Neutrophil (primary cell): Measurements from ENCODE around the gene INCA1.

Experiments
- H3K27ac ChIP-seq: fragments of 200-600 bp; sonication (generic); 2 replicates; pipeline ENCODE4 v1.5.1; 2016; ENCODE audit warnings: mild to moderate bottlenecking, moderate library complexity
- H3K27me3 ChIP-seq: fragments of 200-600 bp; sonication (generic); 2 replicates; pipeline ENCODE4 v1.6.0; 2016; ENCODE audit warnings: mild to moderate bottlenecking
- H3K36me3 ChIP-seq: fragments of 200-600 bp; sonication (generic); 2 replicates; pipeline ENCODE4 v1.5.1; 2017
- H3K4me1 ChIP-seq, 2 experiments: fragments of 200-600 bp in 1 of 2; sonication (generic) in 1 of 2; 1 replicate in 1 of 2; 2 replicates in 1 of 2; pipeline versions ENCODE4 v1.5.1 to v1.6.1; 2013 to 2016; ENCODE audit warnings: low read depth in 1 of 2, low read length in 1 of 2, mild to moderate bottlenecking in 1 of 2, moderate library complexity in 1 of 2; ENCODE audit not compliant: control insufficient read depth in 1 of 2, insufficient read depth in 1 of 2
- H3K4me3 ChIP-seq, 2 experiments: fragments of 200-600 bp in 1 of 2; sonication (generic) in 1 of 2; 1 replicate in 1 of 2; 2 replicates in 1 of 2; pipeline ENCODE4 v1.5.1; 2013 to 2016; ENCODE audit warnings: low read depth in 1 of 2, low read length in 1 of 2, mild to moderate bottlenecking in 1 of 2, moderate library complexity in 1 of 2
- H3K9me3 ChIP-seq: fragments of 200-600 bp; sonication (generic); 2 replicates; pipeline ENCODE4 v1.5.1; 2016
- CTCF ChIP-seq: fragments of 200-600 bp; sonication (generic); IDR thresholded peaks from 2 replicates; pipeline ENCODE4 v1.5.1; 2016; ENCODE audit warnings: antibody characterized with exemption

Gene INCA1

GRCh38 chr17:4982305-4982704 lies 15.0 kb downstream of the INCA1 start:
- Histone ChIP-seq H3K4me3 (no peak overlapping the region), H3K27me3 (no peaks in the 10 kb centered on the region), H3K4me1 (peaks cover 53 to 59% of the 10 kb centered on the region in 2 experiments), H3K36me3 (peaks cover 56% of the 10 kb centered on the region), H3K27ac (peak overlapping the region; percentile 96), H3K9me3 (no peaks in the 10 kb centered on the region)
- TF ChIP-seq CTCF = no peak

- peak; percentile 79 for TF ChIP-seq CTCF
- H3K4me1 ChIP-seq = peaks cover 39 to 44% of the 10 kb centered on the region in 2 experiments
- no peaks in the 10 kb centered on the region for H3K27me3 ChIP-seq
- H3K36me3 ChIP-seq = peaks cover 72% of the 10 kb centered on the region
- no peaks in the 10 kb centered on the region for H3K9me3 ChIP-seq
- peak overlapping the region in 1 of 2 experiments; percentile 3 for H3K4me3 ChIP-seq
- peak overlapping the region; percentile 96 for H3K27ac ChIP-seq
Measured at GRCh38 chr17:4980644-4981216, 16.6 kb downstream of the INCA1 start.

GRCh38 chr17:4978726-4979125 lies 18.6 kb downstream of the INCA1 start:
- H3K4me3 ChIP-seq = peak overlapping the region; percentile 47 to 49
- H3K36me3 ChIP-seq = peaks cover 73% of the 10 kb centered on the region
- H3K27ac ChIP-seq = peak overlapping the region; percentile 96
- H3K27me3 ChIP-seq = no peaks in the 10 kb centered on the region
- no peaks in the 10 kb centered on the region for H3K9me3 ChIP-seq
- peak; percentile 7 for TF ChIP-seq CTCF
- peaks cover 46% of the 10 kb centered on the region in 2 experiments for H3K4me1 ChIP-seq

GRCh38 chr17:4974115-4974670 lies 23.1 kb downstream of the INCA1 start:
- TF ChIP-seq CTCF = no peak
- Histone ChIP-seq H3K4me1 (peaks cover 40 to 43% of the 10 kb centered on the region in 2 experiments), H3K4me3 (peak overlapping the region in 1 of 2 experiments; percentile 47), H3K9me3 (no peaks in the 10 kb centered on the region), H3K27ac (peak overlapping the region; percentile 81), H3K27me3 (no peaks in the 10 kb centered on the region), H3K36me3 (peaks cover 82% of the 10 kb centered on the region)

GRCh38 chr17:4973256-4974114 lies 23.8 kb downstream of the INCA1 start:
- Histone ChIP-seq H3K36me3 (peaks cover 89% of the 10 kb centered on the region), H3K4me3 (peak overlapping the region in 1 of 2 experiments; percentile 47), H3K4me1 (peaks cover 40 to 43% of the 10 kb centered on the region in 2 experiments), H3K9me3 (no peaks in the 10 kb centered on the region), H3K27ac (peak overlapping the region; percentile 81), H3K27me3 (no peaks in the 10 kb centered on the region)
- no peak for TF ChIP-seq CTCF
